Ovary (tissue), 9 donors: ENCODE measurements around the gene CFAP97D1. TPM values are rescaled to one million over a fixed set of nuclear protein-coding genes. Genes with fewer than 3 reads are reported as not detected.
A peak's percentile ranks its signal among the peaks of the same experiment; 100 is the strongest.

ENCODE experiments used
- DNase-seq, 5 donors: peaks; one replicate each; pipeline ENCODE4 v3.0.0-alpha.2; 2019 to 2020
- H3K27ac ChIP-seq, 2 donors: fragments of 200-600 bp; one replicate each; pipeline versions ENCODE4 v1.5.1 to v1.8.0; 2019 to 2022
- H3K27me3 ChIP-seq: fragments of 200-600 bp; one replicate; pipeline ENCODE4 v1.8.0; 2022
- H3K36me3 ChIP-seq: fragments of 200-600 bp; sonication (generic); one replicate; pipeline ENCODE4 v1.5.1; 2019
- H3K4me1 ChIP-seq: one replicate; pipeline ENCODE4 v1.8.1; 2013; ENCODE audit warnings: mild to moderate bottlenecking, moderate library complexity; ENCODE audit not compliant: insufficient read depth
- H3K4me3 ChIP-seq: fragments of 200-600 bp; sonication (generic); one replicate; pipeline ENCODE4 v1.5.1; 2017
- H3K9me3 ChIP-seq, 2 donors: fragments of 200-600 bp in 1 of 2; sonication (generic) in 1 of 2; one replicate each; pipeline versions ENCODE4 v1.5.1 to v1.8.1; 2013 to 2019; ENCODE audit warnings: mild to moderate bottlenecking in 1 of 2, moderate library complexity in 1 of 2
- EP300 ChIP-seq: sonication (generic); formaldehyde crosslinking; IDR thresholded peaks from one replicate; pipeline ENCODE4 v1.6.1; 2017; ENCODE audit warnings: antibody characterized with exemption
- POLR2A ChIP-seq: fragments of 450-650 bp; IDR thresholded peaks from one replicate; pipeline ENCODE4 v1.6.1; 2017; ENCODE audit warnings: antibody characterized with exemption, mild to moderate bottlenecking, moderate library complexity
- WGBS, 3 donors: extraction: QIAGEN DNeasy Blood & Tissue Kit in 1 of 3; methylation state at CpG; one replicate each; pipeline versions ENCODE4 v1.1.5 to v1.1.7; 2013 to 2017; 5-methylcytosine and 5-hydroxymethylcytosine counted together
- intact Hi-C, 4 donors: fragments of 100-400 bp; cut with DNase I; formaldehyde crosslinking; loops; one replicate each; pipeline versions ENCODE4 v1.11.0 to v1.15.1; 2022 to 2023
- polyA plus RNA-seq, 2 donors: library from polyadenylated mRNA; stranded (reverse); fragments of 200-250 nt in 1 of 2; fragments of 350-450 nt in 1 of 2; fragmentation: Illumina TruSeq in 1 of 2; extraction: RNeasy Lipid Tissue Mini Kit (QIAGEN cat#74804) in 1 of 2; gene quantifications; one replicate each; pipeline ENCODE4 v1.2.3, GENCODE V29; 2013 to 2014
- total RNA-seq, 7 donors: library from RNA; depleted of rRNA in 2 of 7; stranded (reverse); fragments of >200 nt in 2 of 7; fragmentation: NEBNext Ultra II Directional in 3 of 7; extraction: Animal tissue kit (Norgen Biotek cat#: 25700) in 3 of 7; gene quantifications; one replicate each; pipeline versions ENCODE4 v1.1.0 to v1.2.4, GENCODE V29; 2016 to 2023
- TF ChIP-seq, protein P1 (sequence below), 3 donors: fragments of 450-650 bp in 2 of 3; fragments of 200-600 bp in 1 of 3; IDR thresholded peaks; one replicate each; pipeline versions ENCODE4 v1.5.1 to v1.8.0; 2016 to 2022; ENCODE audit warnings: antibody characterized with exemption in 3 of 3, mild to moderate bottlenecking in 1 of 3
- donor health status: DM: no; HTN: no; CAD: no; lungs with moderate emphysema.
- donor health status: DM: no; HTN: no; CAD: no.
- donor health status: Bipolar disorder and iron deficiency.
- donor health status: DM: yes; HTN: yes; CAD: no.
- donor health status: DM: no; HTN: no; CAD: no.
- donor health status: DM: yes; HTN: yes; CAD: no.

The CFAP97D1 gene
- total and polyA plus RNA-seq, 9 donors: 0.15 TPM; not detected in 8

DNA sequence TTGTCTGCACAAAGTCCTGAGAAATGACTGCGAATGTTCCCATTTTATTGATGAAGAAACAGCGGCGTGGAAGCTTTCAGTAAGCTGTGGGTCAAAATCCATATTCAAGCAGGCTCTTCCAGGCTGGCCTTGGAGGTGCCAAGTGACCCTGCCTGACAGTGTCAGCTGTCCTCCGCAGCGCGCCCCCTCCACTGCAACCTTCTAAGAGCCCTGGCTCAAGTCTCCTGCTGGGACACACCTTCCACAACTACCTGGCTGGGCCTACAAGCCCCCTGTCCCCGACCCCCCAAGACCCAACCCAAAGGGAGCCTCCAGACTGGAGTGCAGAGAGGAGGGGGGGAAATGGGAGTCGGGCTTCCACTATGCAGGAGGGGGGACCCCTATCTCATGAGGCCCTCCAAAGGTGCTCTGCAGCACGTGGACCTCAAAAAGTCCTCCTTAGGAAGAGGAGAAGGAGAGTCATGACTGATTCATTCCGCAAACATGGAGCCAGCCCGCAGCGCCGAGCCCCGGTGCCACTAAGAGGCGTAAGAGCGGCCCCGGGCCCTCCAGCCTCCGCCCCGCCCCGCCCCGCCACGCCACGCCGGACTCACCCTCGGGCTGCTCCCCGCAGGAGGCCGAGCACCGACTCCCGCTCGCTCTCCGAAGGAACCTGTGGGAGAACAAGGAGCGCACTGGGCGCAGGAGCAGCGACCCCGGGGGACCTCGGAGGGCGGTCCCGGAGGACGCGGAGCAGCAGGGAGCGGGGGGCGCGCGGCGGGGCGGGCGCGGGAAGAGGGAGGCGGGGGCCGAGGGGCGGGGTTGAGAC lies 52.1 kb downstream of the CFAP97D1 start:
- WGBS, 3 donors: 10 to 32% (median 11%) methylated on average over 15 to 49 of the region's 51 CpGs
- intact Hi-C loops: no loop called here
- peak; percentile 32 to 69 (median 51) for DNase-seq

GRCh38 chr17:43832976-43833829 lies 53.0 kb downstream of the CFAP97D1 start, which contains the start of gene MPP3:
Gene MPP3 (minus strand): TSS chr17:43833146. CDS start chr17:43831906, 1,240 bp downstream.
- peak; percentile 29 for TF ChIP-seq POLR2A
- no peak for TF ChIP-seq EP300
- Histone ChIP-seq H3K27me3 (no peaks in the 10 kb centered on the region), H3K4me3 (peak within 1 kb of the TSS; percentile 63), H3K4me1 (peaks cover 7% of the 10 kb centered on the region), H3K27ac (no peak within 1 kb of the TSS), H3K36me3 (no peaks in the 10 kb centered on the region), H3K9me3 (no peaks in the 10 kb centered on the region)
- peak; percentile 59 to 74 (median 64) for DNase-seq
- 1 to 4% (median 2%) methylated on average over 21 to 70 of the region's 87 CpGs for WGBS, 3 donors
- intact Hi-C loops: no loop called here

More for the DNA sequence above, 52.1 kb downstream of the CFAP97D1 start:
- Histone ChIP-seq H3K27ac (no peak overlapping the region), H3K27me3 (no peaks in the 10 kb centered on the region), H3K4me3 (peak overlapping the region; percentile 63), H3K4me1 (peaks cover 7% of the 10 kb centered on the region), H3K36me3 (no peaks in the 10 kb centered on the region), H3K9me3 (no peaks in the 10 kb centered on the region)
- TF ChIP-seq, protein P1, sequence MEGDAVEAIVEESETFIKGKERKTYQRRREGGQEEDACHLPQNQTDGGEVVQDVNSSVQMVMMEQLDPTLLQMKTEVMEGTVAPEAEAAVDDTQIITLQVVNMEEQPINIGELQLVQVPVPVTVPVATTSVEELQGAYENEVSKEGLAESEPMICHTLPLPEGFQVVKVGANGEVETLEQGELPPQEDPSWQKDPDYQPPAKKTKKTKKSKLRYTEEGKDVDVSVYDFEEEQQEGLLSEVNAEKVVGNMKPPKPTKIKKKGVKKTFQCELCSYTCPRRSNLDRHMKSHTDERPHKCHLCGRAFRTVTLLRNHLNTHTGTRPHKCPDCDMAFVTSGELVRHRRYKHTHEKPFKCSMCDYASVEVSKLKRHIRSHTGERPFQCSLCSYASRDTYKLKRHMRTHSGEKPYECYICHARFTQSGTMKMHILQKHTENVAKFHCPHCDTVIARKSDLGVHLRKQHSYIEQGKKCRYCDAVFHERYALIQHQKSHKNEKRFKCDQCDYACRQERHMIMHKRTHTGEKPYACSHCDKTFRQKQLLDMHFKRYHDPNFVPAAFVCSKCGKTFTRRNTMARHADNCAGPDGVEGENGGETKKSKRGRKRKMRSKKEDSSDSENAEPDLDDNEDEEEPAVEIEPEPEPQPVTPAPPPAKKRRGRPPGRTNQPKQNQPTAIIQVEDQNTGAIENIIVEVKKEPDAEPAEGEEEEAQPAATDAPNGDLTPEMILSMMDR (IDR thresholded peaks at IDR 0.05): no peak
- TF ChIP-seq EP300 (no peak), POLR2A (no peak)

GRCh38 chr17:43834106-43834505 lies 53.9 kb downstream of the CFAP97D1 start:
- DNase-seq: no peak
- H3K4me1 ChIP-seq: peaks cover 7% of the 10 kb centered on the region
- no peaks in the 10 kb centered on the region for H3K27me3 ChIP-seq
- H3K4me3 ChIP-seq: no peak overlapping the region
- WGBS, 3 donors: 66 to 68% (median 68%) methylated on average over 2 of the region's 2 CpGs
- intact Hi-C loops: no loop called here
- H3K27ac ChIP-seq: no peak overlapping the region
- H3K9me3 ChIP-seq: no peaks in the 10 kb centered on the region
- TF ChIP-seq POLR2A (no peak), EP300 (no peak)
- TF ChIP-seq, protein P1 (IDR thresholded peaks at IDR 0.05): no peak
- H3K36me3 ChIP-seq: no peaks in the 10 kb centered on the region

Other genes starting within 250 kb of the CFAP97D1 start
- gene ETV4, start 234.1 kb upstream of the CFAP97D1 start, total RNA-seq: 1 to 10 TPM in 3 of 7 donors, under 1 TPM in 3, not detected in 1; 0.25 to 5.3 (median 1.1) TPM
- under 1 TPM; 0.33 to 0.39 TPM for gene ETV4, start 234.1 kb upstream of the CFAP97D1 start, polyA plus RNA-seq
- 1 to 10 TPM in 4 of 7 donors, under 1 TPM in 2, not detected in 1; 0.22 to 3.8 (median 1.2) TPM for gene MEOX1, start 118.5 kb upstream of the CFAP97D1 start, total RNA-seq
- 1 to 10 TPM in 1 of 2 donors, under 1 TPM in 1; 0.35 to 7.7 TPM for gene MEOX1, start 118.5 kb upstream of the CFAP97D1 start, polyA plus RNA-seq
- not detected for gene SOST, start 21.6 kb upstream of the CFAP97D1 start, total RNA-seq
- under 1 TPM in 1 of 2 donors, not detected in 1; 0.30 TPM for gene SOST, start 21.6 kb upstream of the CFAP97D1 start, polyA plus RNA-seq
- gene DUSP3, start 1.5 kb upstream of the CFAP97D1 start, total RNA-seq: 10 to 100 TPM; 14.2 to 38.7 (median 33.0) TPM
- gene DUSP3, start 1.5 kb upstream of the CFAP97D1 start, polyA plus RNA-seq: 10 to 100 TPM; 13.4 to 60.4 TPM
- 10 to 100 TPM in 1 of 7 donors, 1 to 10 TPM in 6; 2.7 to 17.2 (median 4.4) TPM for gene MPP3, start 52.7 kb downstream of the CFAP97D1 start, total RNA-seq
- 1 to 10 TPM; 2.7 to 2.9 TPM for gene MPP3, start 52.7 kb downstream of the CFAP97D1 start, polyA plus RNA-seq
- gene CD300LG, start 66.7 kb downstream of the CFAP97D1 start, total RNA-seq: 1 to 10 TPM in 5 of 7 donors, under 1 TPM in 2; 0.13 to 6.8 (median 1.2) TPM
- 1 to 10 TPM; 3.4 to 5.6 TPM for gene CD300LG, start 66.7 kb downstream of the CFAP97D1 start, polyA plus RNA-seq
- gene MPP2, start 127.1 kb downstream of the CFAP97D1 start, total RNA-seq: 1 to 10 TPM; 3.3 to 6.5 (median 5.6) TPM
- gene MPP2, start 127.1 kb downstream of the CFAP97D1 start, polyA plus RNA-seq: 1 to 10 TPM; 2.6 to 2.9 TPM
- gene PPY, start 162.0 kb downstream of the CFAP97D1 start, total RNA-seq: not detected
- not detected for gene PPY, start 162.0 kb downstream of the CFAP97D1 start, polyA plus RNA-seq
- gene PYY, start 173.5 kb downstream of the CFAP97D1 start, total RNA-seq: 1 to 10 TPM in 1 of 7 donors, under 1 TPM in 1, not detected in 5; 0.69 to 1.1 TPM
- under 1 TPM in 1 of 2 donors, not detected in 1; 0.18 TPM for gene PYY, start 173.5 kb downstream of the CFAP97D1 start, polyA plus RNA-seq
- gene NAGS, start 224.2 kb downstream of the CFAP97D1 start, total RNA-seq: 1 to 10 TPM in 5 of 7 donors, under 1 TPM in 2; 0.33 to 1.6 (median 1.3) TPM
- 1 to 10 TPM in 1 of 2 donors, under 1 TPM in 1; 0.42 to 1.7 TPM for gene NAGS, start 224.2 kb downstream of the CFAP97D1 start, polyA plus RNA-seq
- 10 to 100 TPM; 19.9 to 35.3 (median 23.5) TPM for gene TMEM101, start 234.5 kb downstream of the CFAP97D1 start, total RNA-seq
- 10 to 100 TPM; 20.5 to 32.3 TPM for gene TMEM101, start 234.5 kb downstream of the CFAP97D1 start, polyA plus RNA-seq